K562 (cell line): ENCODE measurements around the gene BANF2. TPM values are rescaled to one million over a fixed set of nuclear protein-coding genes. Genes with fewer than 3 reads are reported as not detected.

Experiments used
- ATAC-seq: fragments of 200-7000 bp; cut with Tn5 transposase; 3 replicates; pipeline ENCODE4 v1.9.1; 2020; ENCODE audit warnings: moderate library complexity
- BruUV-seq: library from RNA; stranded (reverse); fragments of 400-500 nt; replicated peaks from 2 replicates; lab custom pipeline; 2021; lab: Mats Ljungman, UMichigan
- CTCF ChIA-PET: fragments of 300-600 bp; formaldehyde crosslinking; extraction: SDS; loops from one replicate; lab custom pipeline; 2021; ENCODE audit warnings: low intra/inter-chr PET ratio; lab: Yijun Ruan, JAX
- POLR2A ChIA-PET: fragments of 300-600, 350-650 bp; sonication (Branson Sonifier 250); formaldehyde crosslinking; extraction: SDS; loops from one replicate; lab custom pipeline; 2021; ENCODE audit warnings: antibody characterized with exemption, inconsistent platforms; lab: Yijun Ruan, JAX
- DNase-seq, 4 experiments: peaks; one replicate each; pipeline versions ENCODE4 v3.0.0 to v3.0.0-alpha.2; 2011 to 2018; ENCODE audit warnings: low spot score in 3 of 4, mixed read lengths in 3 of 4; ENCODE audit errors: extremely low read depth in 1 of 4
- FAIRE-seq: peaks from 2 replicates; lab custom pipeline; 2011; peaks lifted over from hg19 to GRCh38; lab: Jason Lieb, UNC
- H2AFZ ChIP-seq: 2 replicates; pipeline ENCODE4 v1.6.0; 2011; ENCODE audit warnings: low read depth, low read length, control low read depth, inconsistent platforms
- H3K27ac ChIP-seq: fragments of 200-600 bp; 3 replicates; pipeline ENCODE4 v1.8.0; 2011; ENCODE audit warnings: low read depth, mild to moderate bottlenecking, control low read depth, inconsistent platforms, low read length, moderate library complexity, mixed read lengths; ENCODE audit errors: extremely low read depth
- H3K27me3 ChIP-seq, 2 experiments: fragments of 300-600 bp in 1 of 2; 2 replicates in 1 of 2; 3 replicates in 1 of 2; pipeline versions ENCODE4 v1.6.0 to v1.8.0; 2011; ENCODE audit warnings: inconsistent platforms in 2 of 2, low read length in 2 of 2, mild to moderate bottlenecking in 1 of 2, mixed read lengths in 1 of 2, moderate library complexity in 1 of 2; ENCODE audit not compliant: control insufficient read depth in 2 of 2, insufficient read depth in 2 of 2
- H3K36me3 ChIP-seq: fragments of 300-600 bp; 3 replicates; pipeline ENCODE4 v1.8.0; 2011; ENCODE audit warnings: mild to moderate bottlenecking, low read length, inconsistent platforms; ENCODE audit not compliant: control insufficient read depth, insufficient read depth
- H3K4me1 ChIP-seq, 2 experiments: fragments of 200-600 bp in 1 of 2; replicated peaks in 1 of 2; 2 replicates in 1 of 2; 3 replicates in 1 of 2; pipeline versions ENCODE4 v1.5.1 to v1.8.0; 2011; ENCODE audit warnings: inconsistent platforms in 2 of 2, low read length in 2 of 2, mild to moderate bottlenecking in 1 of 2, mixed read lengths in 1 of 2, moderate library complexity in 1 of 2; ENCODE audit not compliant: control insufficient read depth in 2 of 2, insufficient read depth in 2 of 2
- H3K4me2 ChIP-seq: 2 replicates; pipeline ENCODE4 v1.6.1; 2011; ENCODE audit warnings: low read length, control low read depth, inconsistent platforms, mixed read lengths; ENCODE audit not compliant: insufficient read depth
- H3K4me3 ChIP-seq: fragments of 200-600 bp; sonication (generic), shearing (Covaris generic); 2 replicates; pipeline ENCODE4 v1.5.1; 2016; ENCODE audit warnings: control low read depth, inconsistent platforms
- H3K79me2 ChIP-seq: fragments of 200-600 bp; 3 replicates; pipeline ENCODE4 v1.8.0; 2011; ENCODE audit warnings: low read length, inconsistent platforms; ENCODE audit not compliant: control insufficient read depth, insufficient read depth
- H3K9ac ChIP-seq, 2 experiments: 2 replicates each; pipeline versions ENCODE4 v1.6.0 to v1.6.1; 2011; ENCODE audit warnings: low read depth in 2 of 2, low read length in 2 of 2, control low read depth in 1 of 2, inconsistent platforms in 1 of 2, mild to moderate bottlenecking in 1 of 2, mixed read lengths in 1 of 2; ENCODE audit not compliant: insufficient read depth in 1 of 2
- H3K9me1 ChIP-seq: one replicate; pipeline ENCODE4 v1.6.0; 2011; ENCODE audit warnings: inconsistent platforms, mild to moderate bottlenecking, low read length, moderate library complexity; ENCODE audit not compliant: control insufficient read depth, insufficient read depth
- H3K9me3 ChIP-seq: replicated peaks from 2 replicates; pipeline ENCODE4 v1.5.1; 2011; ENCODE audit warnings: low read depth, low read length, inconsistent platforms; ENCODE audit not compliant: control insufficient read depth, insufficient read depth
- H4K20me1 ChIP-seq: replicated peaks from 2 replicates; pipeline ENCODE4 v1.6.1; 2011; ENCODE audit warnings: low read length, inconsistent platforms, mixed read lengths; ENCODE audit not compliant: control insufficient read depth, insufficient read depth
- ADNP ChIP-seq: fragments of 200-800 bp; sonication (Bioruptor generic); IDR thresholded peaks from 2 replicates; pipeline ENCODE4 v1.6.1; 2016; ENCODE audit warnings: missing genetic modification characterization, missing compliant biosample characterization
- CTBP1 ChIP-seq: fragments of 450-650 bp; IDR thresholded peaks from 2 replicates; pipeline ENCODE4 v1.6.1; 2016; ENCODE audit warnings: borderline replicate concordance
- HDAC2 ChIP-seq: fragments of 450-650 bp; IDR thresholded peaks from 2 replicates; pipeline ENCODE4 v1.6.1; 2016; ENCODE audit warnings: mild to moderate bottlenecking
- KDM1A ChIP-seq, 2 experiments: fragments of 450-650 bp; IDR thresholded peaks; 2 replicates each; pipeline ENCODE4 v1.6.1; 2016; ENCODE audit warnings: mild to moderate bottlenecking in 2 of 2
- KDM5B ChIP-seq: fragments of 200-600 bp; sonication (generic); IDR thresholded peaks from 2 replicates; pipeline ENCODE4 v1.6.1; 2012; ENCODE audit warnings: low read depth, mild to moderate bottlenecking, moderate library complexity, low read length, control low read depth, inconsistent platforms; ENCODE audit not compliant: insufficient replicate concordance
- RBM17 ChIP-seq: fragments of 200-400 bp; formaldehyde crosslinking; IDR thresholded peaks from 2 replicates; pipeline ENCODE4 v1.6.1; 2017; ENCODE audit warnings: low read depth, mild to moderate bottlenecking, low read length, borderline replicate concordance
- RCOR1 ChIP-seq, 2 experiments: IDR thresholded peaks; 2 replicates each; pipeline ENCODE4 v1.6.1; 2012; ENCODE audit warnings: low read depth in 2 of 2, low read length in 2 of 2, borderline replicate concordance in 1 of 2, improper control_type of control experiment in 1 of 2
- SIX5 ChIP-seq, 2 experiments: IDR thresholded peaks; 2 replicates each; pipeline ENCODE4 v1.6.1; 2011; ENCODE audit warnings: low read length in 2 of 2, borderline replicate concordance in 1 of 2, low read depth in 1 of 2, mild to moderate bottlenecking in 1 of 2, moderate library complexity in 1 of 2; ENCODE audit not compliant: insufficient read depth in 1 of 2
- ZBTB7A ChIP-seq: IDR thresholded peaks from 2 replicates; pipeline ENCODE4 v1.6.1; 2011; ENCODE audit warnings: low read depth, mild to moderate bottlenecking, low read length, moderate library complexity, borderline replicate concordance; ENCODE audit not compliant: control insufficient read depth
- ZNF583 ChIP-seq: fragments of 250-450 bp; sonication (Bioruptor Pico); IDR thresholded peaks from 2 replicates; pipeline ENCODE4 v1.4.0; 2020
- WGBS: fragments of 100-300 bp; shearing (Covaris generic); methylation state at CpG from one replicate; pipeline ENCODE4 v1.1.6; 2016; ENCODE audit warnings: low coverage, mixed read lengths; ENCODE audit not compliant: insufficient coverage; ENCODE audit errors: missing lambda C conversion rate; 5-methylcytosine and 5-hydroxymethylcytosine counted together
- in situ Hi-C: fragments of 300-500 bp; cut with MboI; formaldehyde crosslinking; loops from 4 replicates; pipeline ENCODE4 v1.15.0; 2018; ENCODE audit warnings: inconsistent platforms, mixed read lengths
- intact Hi-C: fragments of 100-400 bp; cut with micrococcal nuclease; formaldehyde crosslinking; loops from 2 replicates; pipeline ENCODE4 v1.14.2; 2022
- polyA plus RNA-seq, 8 experiments: library from polyadenylated mRNA; depleted of rRNA in 4 of 8; stranded (reverse) in 5 of 8; unstranded in 3 of 8; fragments of >200 nt; fragmentation: Nextera tagmentation in 2 of 8; fragmentation: Illumina TruSeq in 1 of 8; extraction: Ambion mirVana in 2 of 8; extraction: Trizol in 1 of 8; gene quantifications; 2 replicates each; pipeline versions ENCODE4 v1.2.1 to v1.2.3, GENCODE V29; 2011 to 2014; ENCODE audit warnings: inconsistent platforms in 1 of 8, missing spikeins in 1 of 8
- total RNA-seq, 7 experiments: library from RNA; depleted of rRNA in 6 of 7; stranded (reverse); fragments of >200 nt in 6 of 7; fragmentation: Illumina TruSeq in 2 of 7; extraction: Trizol in 2 of 7; gene quantifications; 2 replicates each; pipeline versions ENCODE4 v1.2.1 to v1.2.3, GENCODE V29; 2011 to 2021; ENCODE audit warnings: low replicate concordance in 1 of 7
- TF ChIP-seq, protein P1 (sequence below): sonication (generic); formaldehyde crosslinking; IDR thresholded peaks from 2 replicates; pipeline ENCODE4 v1.8.0; 2022; ENCODE audit warnings: mild to moderate bottlenecking, missing genetic modification reagents
- TF ChIP-seq, protein P2 (sequence below): fragments of 450-650 bp; formaldehyde crosslinking; conservative IDR thresholded peaks from 2 replicates; pipeline ENCODE4 v1.4.0; 2022; ENCODE audit warnings: mild to moderate bottlenecking, missing genetic modification characterization
- TF ChIP-seq, protein P3 (sequence below): fragments of 450-650 bp; conservative IDR thresholded peaks from 2 replicates; pipeline ENCODE4 v1.6.1; 2016; ENCODE audit warnings: missing genetic modification characterization, low read depth, mild to moderate bottlenecking, control low read depth, missing compliant biosample characterization

The BANF2 gene
- total and polyA plus RNA-seq, 9 of the 15 experiments (the other 6 are each of a cell fraction or from before 2014, with no cell fraction given) = not detected

- Histone ChIP-seq H3K27me3 (no peaks in the 10 kb centered on the region), H3K27ac (no peak overlapping the region), H3K9me3 (0 out of 2 replicates have a peak, but pooled peaks cover 2% of the 10 kb centered on the region), H2AFZ (no peak overlapping the region), H3K4me1 (no peaks in the 10 kb centered on the region; a peak in 2 of 5 replicates), H3K9me1 (peaks cover 5% of the 10 kb centered on the region), H3K4me3 (no peak overlapping the region), H4K20me1 (no peaks in the 10 kb centered on the region), H3K79me2 (peaks cover 20% of the 10 kb centered on the region), H3K36me3 (peaks cover 29% of the 10 kb centered on the region; the same call in 1 of the 3 replicates), H3K9ac (no peak overlapping the region), H3K4me2 (no peak overlapping the region)
- no peak for DNase-seq
- POLR2A ChIA-PET = interaction anchor here (1.8 kb wide), 1 partner anchor 8 kb away, joined by 7 read pairs; no protein-coding TSS in a partner anchor
- no peak for ATAC-seq
- CTCF ChIA-PET = no interaction called here
- intact Hi-C loops (no loop called here), in situ Hi-C loops (no loop called here)
- 100% methylated on average over 9 of the region's 9 CpGs for WGBS
- FAIRE-seq = no peak
- no TSS peak for BruUV-seq
- 0 out of 4 replicates have a peak, but pooled peaks of 1 of the 2 experiments have one; percentile 9 for TF ChIP-seq RCOR1 (IDR thresholded peaks at IDR 0.05; ENCODE audit: borderline replicate concordance in 1 of 2, low read depth in 2 of 2, low read length in 2 of 2)
- no peak for TF ChIP-seq RBM17
- TF ChIP-seq ZBTB7A = no peak
- no peak for TF ChIP-seq KDM5B
- TF ChIP-seq, protein P1, sequence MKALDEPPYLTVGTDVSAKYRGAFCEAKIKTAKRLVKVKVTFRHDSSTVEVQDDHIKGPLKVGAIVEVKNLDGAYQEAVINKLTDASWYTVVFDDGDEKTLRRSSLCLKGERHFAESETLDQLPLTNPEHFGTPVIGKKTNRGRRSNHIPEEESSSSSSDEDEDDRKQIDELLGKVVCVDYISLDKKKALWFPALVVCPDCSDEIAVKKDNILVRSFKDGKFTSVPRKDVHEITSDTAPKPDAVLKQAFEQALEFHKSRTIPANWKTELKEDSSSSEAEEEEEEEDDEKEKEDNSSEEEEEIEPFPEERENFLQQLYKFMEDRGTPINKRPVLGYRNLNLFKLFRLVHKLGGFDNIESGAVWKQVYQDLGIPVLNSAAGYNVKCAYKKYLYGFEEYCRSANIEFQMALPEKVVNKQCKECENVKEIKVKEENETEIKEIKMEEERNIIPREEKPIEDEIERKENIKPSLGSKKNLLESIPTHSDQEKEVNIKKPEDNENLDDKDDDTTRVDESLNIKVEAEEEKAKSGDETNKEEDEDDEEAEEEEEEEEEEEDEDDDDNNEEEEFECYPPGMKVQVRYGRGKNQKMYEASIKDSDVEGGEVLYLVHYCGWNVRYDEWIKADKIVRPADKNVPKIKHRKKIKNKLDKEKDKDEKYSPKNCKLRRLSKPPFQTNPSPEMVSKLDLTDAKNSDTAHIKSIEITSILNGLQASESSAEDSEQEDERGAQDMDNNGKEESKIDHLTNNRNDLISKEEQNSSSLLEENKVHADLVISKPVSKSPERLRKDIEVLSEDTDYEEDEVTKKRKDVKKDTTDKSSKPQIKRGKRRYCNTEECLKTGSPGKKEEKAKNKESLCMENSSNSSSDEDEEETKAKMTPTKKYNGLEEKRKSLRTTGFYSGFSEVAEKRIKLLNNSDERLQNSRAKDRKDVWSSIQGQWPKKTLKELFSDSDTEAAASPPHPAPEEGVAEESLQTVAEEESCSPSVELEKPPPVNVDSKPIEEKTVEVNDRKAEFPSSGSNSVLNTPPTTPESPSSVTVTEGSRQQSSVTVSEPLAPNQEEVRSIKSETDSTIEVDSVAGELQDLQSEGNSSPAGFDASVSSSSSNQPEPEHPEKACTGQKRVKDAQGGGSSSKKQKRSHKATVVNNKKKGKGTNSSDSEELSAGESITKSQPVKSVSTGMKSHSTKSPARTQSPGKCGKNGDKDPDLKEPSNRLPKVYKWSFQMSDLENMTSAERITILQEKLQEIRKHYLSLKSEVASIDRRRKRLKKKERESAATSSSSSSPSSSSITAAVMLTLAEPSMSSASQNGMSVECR (CRISPR knock-in tag) = no peak
- TF ChIP-seq, protein P2, sequence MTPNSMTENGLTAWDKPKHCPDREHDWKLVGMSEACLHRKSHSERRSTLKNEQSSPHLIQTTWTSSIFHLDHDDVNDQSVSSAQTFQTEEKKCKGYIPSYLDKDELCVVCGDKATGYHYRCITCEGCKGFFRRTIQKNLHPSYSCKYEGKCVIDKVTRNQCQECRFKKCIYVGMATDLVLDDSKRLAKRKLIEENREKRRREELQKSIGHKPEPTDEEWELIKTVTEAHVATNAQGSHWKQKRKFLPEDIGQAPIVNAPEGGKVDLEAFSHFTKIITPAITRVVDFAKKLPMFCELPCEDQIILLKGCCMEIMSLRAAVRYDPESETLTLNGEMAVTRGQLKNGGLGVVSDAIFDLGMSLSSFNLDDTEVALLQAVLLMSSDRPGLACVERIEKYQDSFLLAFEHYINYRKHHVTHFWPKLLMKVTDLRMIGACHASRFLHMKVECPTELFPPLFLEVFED = no peak
- TF ChIP-seq CTBP1 = no peak
- 0 out of 2 replicates have a peak, but pooled peaks have one; percentile 26 for TF ChIP-seq HDAC2
- peak; percentile 28 to 47; a peak in 2 of 4 replicates for TF ChIP-seq KDM1A (IDR thresholded peaks at IDR 0.05)
- TF ChIP-seq ADNP (tag) = peak; percentile 44; the same call in 1 of the 2 replicates
- no peak for TF ChIP-seq SIX5 (IDR thresholded peaks at IDR 0.05; ENCODE audit: borderline replicate concordance in 1 of 2, insufficient read depth in 1 of 2, low read depth in 1 of 2, low read length in 2 of 2)
- TF ChIP-seq, protein P3, sequence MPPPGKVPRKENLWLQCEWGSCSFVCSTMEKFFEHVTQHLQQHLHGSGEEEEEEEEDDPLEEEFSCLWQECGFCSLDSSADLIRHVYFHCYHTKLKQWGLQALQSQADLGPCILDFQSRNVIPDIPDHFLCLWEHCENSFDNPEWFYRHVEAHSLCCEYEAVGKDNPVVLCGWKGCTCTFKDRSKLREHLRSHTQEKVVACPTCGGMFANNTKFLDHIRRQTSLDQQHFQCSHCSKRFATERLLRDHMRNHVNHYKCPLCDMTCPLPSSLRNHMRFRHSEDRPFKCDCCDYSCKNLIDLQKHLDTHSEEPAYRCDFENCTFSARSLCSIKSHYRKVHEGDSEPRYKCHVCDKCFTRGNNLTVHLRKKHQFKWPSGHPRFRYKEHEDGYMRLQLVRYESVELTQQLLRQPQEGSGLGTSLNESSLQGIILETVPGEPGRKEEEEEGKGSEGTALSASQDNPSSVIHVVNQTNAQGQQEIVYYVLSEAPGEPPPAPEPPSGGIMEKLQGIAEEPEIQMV (tag) = no peak
- no peak for TF ChIP-seq ZNF583 (CRISPR knock-in tag)
Observed at GRCh38 chr20:17657898-17658647, 41.7 kb upstream of the BANF2 start.
